Suprapubic skin (tissue), 4 donors: ENCODE measurements around the gene RNF220. TPM values are rescaled to one million over a fixed set of nuclear protein-coding genes. Genes with fewer than 3 reads are reported as not detected.

Source experiments
- DNase-seq, 2 donors: peaks; one replicate each; pipeline ENCODE4 v3.0.0-alpha.2; 2019; ENCODE audit warnings: low spot score in 2 of 2
- H3K27ac ChIP-seq: fragments of 200-600 bp; sonication (generic); one replicate; pipeline ENCODE4 v1.5.1; 2019
- H3K27me3 ChIP-seq: fragments of 200-600 bp; sonication (generic); one replicate; pipeline ENCODE4 v1.5.1; 2019
- H3K36me3 ChIP-seq: fragments of 200-600 bp; sonication (generic); one replicate; pipeline ENCODE4 v1.5.1; 2019
- H3K4me1 ChIP-seq: fragments of 200-600 bp; sonication (generic); one replicate; pipeline ENCODE4 v1.5.1; 2019
- H3K4me3 ChIP-seq: fragments of 200-600 bp; sonication (generic); one replicate; pipeline ENCODE4 v1.5.1; 2019; ENCODE audit warnings: mild to moderate bottlenecking
- H3K9me3 ChIP-seq: fragments of 200-600 bp; sonication (generic); one replicate; pipeline ENCODE4 v1.5.1; 2019
- CTCF ChIP-seq, 2 donors: fragments of 200-600 bp in 1 of 2; fragments of 450-650 bp in 1 of 2; sonication (generic) in 1 of 2; IDR thresholded peaks; one replicate each; pipeline ENCODE4 v1.5.1; 2016 to 2019; ENCODE audit warnings: antibody characterized with exemption in 2 of 2, mild to moderate bottlenecking in 1 of 2, moderate library complexity in 1 of 2
- EP300 ChIP-seq: sonication (generic); formaldehyde crosslinking; IDR thresholded peaks from one replicate; pipeline ENCODE4 v1.6.1; 2017; ENCODE audit warnings: antibody characterized with exemption
- POLR2A ChIP-seq, 2 donors: fragments of 450-650 bp; IDR thresholded peaks; one replicate each; pipeline ENCODE4 v1.6.1; 2017; ENCODE audit warnings: antibody characterized with exemption in 2 of 2, mild to moderate bottlenecking in 2 of 2, moderate library complexity in 2 of 2
- POLR2AphosphoS5 ChIP-seq, 3 donors: sonication (generic); formaldehyde crosslinking; IDR thresholded peaks; one replicate each; pipeline ENCODE4 v1.6.1; 2017; ENCODE audit warnings: antibody characterized with exemption in 3 of 3
- WGBS: methylation state at CpG from one replicate; pipeline ENCODE4 v1.1.5; 2018; 5-methylcytosine and 5-hydroxymethylcytosine counted together
- total RNA-seq, 4 donors: library from RNA; depleted of rRNA; stranded (reverse); fragments of >200 nt; gene quantifications; one replicate each; pipeline ENCODE4 v1.1.0, GENCODE V29; 2016

Gene RNF220
- total RNA-seq, 4 donors from 2014 or later, result 79.4 to 124 (median 99.5) TPM

GRCh38 chr1:44361478-44361877 lies 43.6 kb upstream of the RNF220 start:
- WGBS, result 80% methylated on average over 4 of the region's 4 CpGs
- Histone ChIP-seq H3K4me3 (no peak overlapping the region), H3K27ac (no peak overlapping the region), H3K36me3 (no peaks in the 10 kb centered on the region), H3K9me3 (no peaks in the 10 kb centered on the region), H3K4me1 (no peaks in the 10 kb centered on the region), H3K27me3 (no peaks in the 10 kb centered on the region)
- no peak for DNase-seq
- TF ChIP-seq POLR2AphosphoS5 (IDR thresholded peaks at IDR 0.05), result no peak

- Histone ChIP-seq H3K4me1 (no peaks in the 10 kb centered on the region), H3K27ac (no peak overlapping the region), H3K27me3 (no peaks in the 10 kb centered on the region), H3K4me3 (no peak overlapping the region), H3K36me3 (no peaks in the 10 kb centered on the region), H3K9me3 (no peaks in the 10 kb centered on the region)
- DNase-seq, result no peak
- TF ChIP-seq CTCF (IDR thresholded peaks at IDR 0.05) (no peak), POLR2A (IDR thresholded peaks at IDR 0.05) (no peak), EP300 (no peak), POLR2AphosphoS5 (IDR thresholded peaks at IDR 0.05) (no peak)
- WGBS, result 87% methylated on average over 7 of the region's 7 CpGs
Observed at GRCh38 chr1:44366371-44366975, 38.6 kb upstream of the RNF220 start.

- H3K4me3 ChIP-seq, result no peak overlapping the region
- TF ChIP-seq POLR2A (IDR thresholded peaks at IDR 0.05), result no peak
- no peak for TF ChIP-seq EP300
- TF ChIP-seq CTCF (IDR thresholded peaks at IDR 0.05), result no peak
- TF ChIP-seq POLR2AphosphoS5 (IDR thresholded peaks at IDR 0.05), result no peak
- WGBS, result 100% methylated on average over 1 of the region's 1 CpG
- H3K27me3 ChIP-seq, result no peaks in the 10 kb centered on the region
- no peaks in the 10 kb centered on the region for H3K4me1 ChIP-seq
- H3K9me3 ChIP-seq, result no peaks in the 10 kb centered on the region
- DNase-seq, result no peak
- H3K36me3 ChIP-seq, result no peaks in the 10 kb centered on the region
- no peak overlapping the region for H3K27ac ChIP-seq
Observed at GRCh38 chr1:44367944-44368343, 37.1 kb upstream of the RNF220 start.

GRCh38 chr1:44368471-44369151 lies 36.4 kb upstream of the RNF220 start:
- DNase-seq, result no peak
- Histone ChIP-seq H3K27ac (no peak overlapping the region), H3K4me1 (no peaks in the 10 kb centered on the region), H3K4me3 (no peak overlapping the region), H3K36me3 (no peaks in the 10 kb centered on the region), H3K9me3 (no peaks in the 10 kb centered on the region), H3K27me3 (no peaks in the 10 kb centered on the region)
- WGBS, result 83% methylated on average over 12 of the region's 12 CpGs
- no peak for TF ChIP-seq POLR2AphosphoS5 (IDR thresholded peaks at IDR 0.05)
- no peak for TF ChIP-seq POLR2A (IDR thresholded peaks at IDR 0.05)
- no peak for TF ChIP-seq CTCF (IDR thresholded peaks at IDR 0.05)
- no peak for TF ChIP-seq EP300

- no peak overlapping the region for H3K4me3 ChIP-seq
- no peaks in the 10 kb centered on the region for H3K4me1 ChIP-seq
- TF ChIP-seq EP300 (no peak), CTCF (IDR thresholded peaks at IDR 0.05) (no peak), POLR2A (IDR thresholded peaks at IDR 0.05) (no peak), POLR2AphosphoS5 (IDR thresholded peaks at IDR 0.05) (no peak)
- no peaks in the 10 kb centered on the region for H3K36me3 ChIP-seq
- no peak overlapping the region for H3K27ac ChIP-seq
- H3K27me3 ChIP-seq, result no peaks in the 10 kb centered on the region
- no peak for DNase-seq
- no peaks in the 10 kb centered on the region for H3K9me3 ChIP-seq
Observed at GRCh38 chr1:44371206-44371605, 33.8 kb upstream of the RNF220 start.
